Epithelial cell of esophagus (primary cell): Measurements from ENCODE around the gene WASF3.

Experiments
- DNase-seq: peaks from one replicate; pipeline ENCODE4 v3.0.0; 2010; ENCODE audit warnings: low read depth
- H3K4me3 ChIP-seq: 2 replicates; pipeline ENCODE4 v1.5.1; 2011; ENCODE audit warnings: mild to moderate bottlenecking, low read length, control low read depth
- TF ChIP-seq, protein P1 (sequence below): IDR thresholded peaks from 2 replicates; pipeline ENCODE4 v1.5.1; 2011; ENCODE audit warnings: low read depth, mild to moderate bottlenecking, low read length, control low read depth, inconsistent platforms; ENCODE audit not compliant: insufficient read depth; ENCODE audit errors: missing control alignments

The WASF3 gene

DNA sequence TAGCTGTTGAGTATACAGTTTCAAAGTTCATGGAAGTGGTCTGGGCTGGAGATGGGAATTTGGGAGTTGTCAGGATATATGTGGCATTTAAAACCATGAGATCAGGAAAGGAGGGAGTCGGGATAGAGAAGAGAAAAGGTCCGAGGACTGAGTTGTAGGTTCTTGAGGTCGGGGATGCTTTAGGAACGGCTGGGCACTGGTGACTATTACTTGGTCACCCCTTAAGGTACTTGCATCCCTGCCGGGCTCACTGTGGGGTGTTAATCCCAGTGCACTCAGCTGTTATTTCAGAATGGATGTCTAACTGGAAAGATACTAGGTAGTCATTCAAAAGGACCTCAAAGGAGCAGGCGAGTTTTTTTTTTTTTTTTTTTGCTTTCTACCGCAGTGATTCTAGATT, 34.2 kb downstream of the WASF3 start:
- no peak overlapping the region for H3K4me3 ChIP-seq
- no peak for DNase-seq
- TF ChIP-seq, protein P1, sequence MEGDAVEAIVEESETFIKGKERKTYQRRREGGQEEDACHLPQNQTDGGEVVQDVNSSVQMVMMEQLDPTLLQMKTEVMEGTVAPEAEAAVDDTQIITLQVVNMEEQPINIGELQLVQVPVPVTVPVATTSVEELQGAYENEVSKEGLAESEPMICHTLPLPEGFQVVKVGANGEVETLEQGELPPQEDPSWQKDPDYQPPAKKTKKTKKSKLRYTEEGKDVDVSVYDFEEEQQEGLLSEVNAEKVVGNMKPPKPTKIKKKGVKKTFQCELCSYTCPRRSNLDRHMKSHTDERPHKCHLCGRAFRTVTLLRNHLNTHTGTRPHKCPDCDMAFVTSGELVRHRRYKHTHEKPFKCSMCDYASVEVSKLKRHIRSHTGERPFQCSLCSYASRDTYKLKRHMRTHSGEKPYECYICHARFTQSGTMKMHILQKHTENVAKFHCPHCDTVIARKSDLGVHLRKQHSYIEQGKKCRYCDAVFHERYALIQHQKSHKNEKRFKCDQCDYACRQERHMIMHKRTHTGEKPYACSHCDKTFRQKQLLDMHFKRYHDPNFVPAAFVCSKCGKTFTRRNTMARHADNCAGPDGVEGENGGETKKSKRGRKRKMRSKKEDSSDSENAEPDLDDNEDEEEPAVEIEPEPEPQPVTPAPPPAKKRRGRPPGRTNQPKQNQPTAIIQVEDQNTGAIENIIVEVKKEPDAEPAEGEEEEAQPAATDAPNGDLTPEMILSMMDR, result no peak

DNA sequence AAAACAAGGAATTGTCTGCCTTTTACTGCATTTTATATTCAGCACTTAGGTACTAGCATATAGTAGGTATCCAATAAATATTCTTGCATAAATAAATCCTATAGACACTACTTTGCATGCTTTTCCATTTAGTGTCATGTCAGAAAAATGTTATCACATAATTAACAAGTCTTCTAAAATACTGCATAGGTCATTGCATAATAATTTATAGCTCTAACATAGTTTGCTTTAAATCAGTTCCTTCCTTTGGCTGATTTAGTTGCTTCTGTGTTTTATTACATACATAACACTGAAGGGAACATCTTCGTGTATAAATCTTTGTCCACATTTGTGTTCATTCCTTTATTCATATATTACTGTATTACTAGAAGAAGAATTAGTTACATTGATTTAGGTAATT, 36.2 kb downstream of the WASF3 start:
- no peak overlapping the region for H3K4me3 ChIP-seq
- TF ChIP-seq, protein P1, result no peak
- DNase-seq, result no peak

DNA sequence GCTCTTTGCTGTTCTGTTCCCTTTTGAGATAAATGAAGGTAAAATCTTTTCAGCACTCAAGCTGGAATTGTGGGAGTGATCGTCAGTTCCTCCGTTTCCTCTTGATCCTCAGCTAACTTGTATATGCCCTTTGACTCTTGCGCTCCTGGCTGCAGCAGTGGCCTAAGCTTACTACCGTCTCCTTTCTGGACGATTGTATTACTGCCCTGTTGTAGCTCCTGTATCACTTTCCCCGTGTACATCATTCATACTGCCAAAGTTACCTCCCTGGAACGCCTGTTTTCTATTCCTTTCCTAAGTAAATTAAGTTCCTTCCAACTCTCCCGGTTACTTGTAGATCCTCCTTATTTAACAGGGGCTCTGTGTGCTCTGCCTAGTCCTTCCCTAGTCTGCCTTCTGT, 36.9 kb downstream of the WASF3 start:
- TF ChIP-seq, protein P1, result no peak
- no peak for DNase-seq
- H3K4me3 ChIP-seq, result no peak overlapping the region

DNA sequence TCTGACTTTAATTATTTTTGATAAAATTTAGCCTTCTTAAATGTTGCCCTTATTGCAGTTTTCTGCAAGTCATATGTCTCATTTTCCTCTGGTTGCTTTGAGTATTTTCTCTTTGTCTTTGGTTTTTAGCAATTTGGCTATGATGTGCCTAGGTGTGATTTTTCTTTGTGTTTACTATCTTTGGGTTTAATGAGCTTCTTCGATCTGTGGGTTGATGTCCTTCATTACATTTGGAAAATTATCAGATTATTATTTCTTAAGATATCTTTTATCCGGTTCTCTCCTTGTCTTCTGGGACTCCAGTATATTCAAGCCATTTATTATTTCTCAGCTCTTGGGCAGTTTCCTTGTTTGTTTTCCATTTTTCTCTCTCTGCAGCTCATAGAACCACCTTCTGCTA, 39.0 kb downstream of the WASF3 start:
- TF ChIP-seq, protein P1, result no peak
- no peak overlapping the region for H3K4me3 ChIP-seq
- no peak for DNase-seq

DNA sequence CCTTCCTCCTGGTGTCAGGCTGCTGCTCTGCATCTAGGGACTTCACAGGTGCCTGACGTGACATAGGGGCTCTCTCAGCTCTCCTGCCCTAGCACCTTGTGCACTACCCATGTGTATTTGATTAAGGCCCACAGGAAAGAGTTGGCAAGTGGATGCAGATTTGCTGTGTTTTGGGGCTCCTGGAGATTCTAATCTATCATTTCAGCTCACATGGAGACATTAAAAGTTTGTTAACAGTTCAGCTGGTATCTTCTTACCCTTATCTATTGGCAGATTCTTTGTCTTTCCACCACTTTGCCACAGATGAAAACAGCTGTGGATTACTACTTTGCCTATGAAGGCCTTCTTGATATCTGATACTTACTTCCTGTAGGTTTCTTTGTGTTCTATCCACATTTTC, 41.9 kb downstream of the WASF3 start:
- no peak for DNase-seq
- H3K4me3 ChIP-seq, result no peak overlapping the region
- TF ChIP-seq, protein P1, result no peak

DNA sequence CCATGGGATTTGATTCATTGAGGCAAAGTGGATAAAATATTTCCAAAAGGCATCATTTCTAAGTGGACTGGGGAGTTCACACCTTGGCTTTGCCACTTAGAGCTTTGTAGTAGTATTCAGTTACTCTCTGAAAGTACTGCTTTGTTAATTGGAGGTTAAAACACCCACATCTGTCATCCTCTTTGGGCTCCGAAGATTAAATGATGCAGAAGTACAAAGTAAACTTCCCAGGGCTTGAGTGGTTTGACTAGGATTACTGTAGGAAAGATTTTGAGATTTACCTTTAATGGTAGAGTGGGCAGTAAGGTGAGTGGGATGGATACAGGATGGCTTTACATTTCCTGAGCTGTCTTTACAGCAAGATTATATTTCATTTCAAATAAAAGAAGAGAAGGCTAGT, 42.4 kb downstream of the WASF3 start:
- no peak for DNase-seq

DNA sequence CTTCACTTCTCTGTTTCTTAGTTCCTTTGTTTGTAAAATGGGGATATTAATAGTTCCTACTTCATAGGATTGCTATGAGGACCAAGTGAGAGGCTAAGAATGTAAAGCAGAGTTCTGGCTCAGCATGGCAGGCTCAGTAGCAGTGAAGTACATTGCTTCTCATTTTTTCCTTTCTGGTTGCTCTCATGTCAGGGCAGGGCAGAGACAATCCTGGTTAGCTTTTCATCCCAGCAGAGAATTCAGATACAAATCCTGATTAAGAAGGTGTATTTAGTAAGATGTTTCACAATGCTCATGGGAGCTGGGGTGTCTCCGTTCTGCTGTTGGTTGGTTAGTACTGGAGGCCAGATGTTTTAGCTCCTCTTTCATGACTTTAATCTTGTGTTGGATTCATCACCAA, 42.9 kb downstream of the WASF3 start:
- no peak for DNase-seq
- H3K4me3 ChIP-seq, result no peak overlapping the region
- TF ChIP-seq, protein P1, result no peak

More for the DNA sequence above, 42.4 kb downstream of the WASF3 start:
- TF ChIP-seq, protein P1, result no peak
- no peak overlapping the region for H3K4me3 ChIP-seq
